Breast epithelium (tissue), 3 donors: Measurements from ENCODE around the gene FADS2.

ENCODE experiments used
- CTCF ChIP-seq, 3 donors: fragments of 450-650 bp; IDR thresholded peaks; one replicate each; pipeline ENCODE4 v1.5.1; 2016 to 2017; ENCODE audit warnings: antibody characterized with exemption in 3 of 3, mild to moderate bottlenecking in 3 of 3, moderate library complexity in 3 of 3
- POLR2AphosphoS5 ChIP-seq, 3 donors: sonication (generic); formaldehyde crosslinking; IDR thresholded peaks; one replicate each; pipeline ENCODE4 v1.6.1; 2017; ENCODE audit warnings: antibody characterized with exemption in 3 of 3

GRCh38 chr11:61802605-61803004 is 25.5 kb upstream of the FADS2 start:
- no peak for TF ChIP-seq CTCF (IDR thresholded peaks at IDR 0.05)
- TF ChIP-seq POLR2AphosphoS5 (IDR thresholded peaks at IDR 0.05) = no peak
